ENCODE data around the gene CD27. TPM values are rescaled to one million over a fixed set of nuclear protein-coding genes. Genes with fewer than 3 reads are reported as not detected.

CD27 gene
- total and polyA plus RNA-seq, 2 of the 8 experiments (the other 6 are each of a cell fraction or from before 2014, with no cell fraction given): 0.28 to 0.39 TPM

GRCh38 chr12:6478416-6478815 lies 33.7 kb downstream of the CD27 start:
- Histone ChIP-seq H3K9ac (replicated peaks in 1 of 4; ENCODE audit: extremely low read depth in 1 of 4, low read depth in 3 of 4, low read length in 3 of 4) (no peak overlapping the region), H3K9me3 (ENCODE audit: insufficient read depth in 2 of 2, low read depth in 1 of 2, low read length in 1 of 2) (peaks cover 0 to 10% of the 10 kb centered on the region in 2 experiments; a peak in 2 of 4 replicates), H3K27me3 (replicated peaks in 1 of 4; ENCODE audit: control insufficient read depth in 3 of 4, extremely low read depth in 1 of 4, insufficient read depth in 3 of 4, low read length in 3 of 4) (no peaks in the 10 kb centered on the region), H4K20me1 (replicated peaks in 1 of 2; ENCODE audit: control insufficient read depth in 1 of 2, insufficient read depth in 2 of 2, low read length in 2 of 2) (no peaks in the 10 kb centered on the region), H2BK12ac (ENCODE audit: low read depth, low read length) (no peak overlapping the region), H3K79me2 (ENCODE audit: control insufficient read depth in 1 of 2, insufficient read depth in 2 of 2, low read length in 2 of 2) (no peaks in the 10 kb centered on the region), H3K23ac (ENCODE audit: insufficient read length) (no peak overlapping the region), H3K4ac (replicated peaks; ENCODE audit: insufficient read length, low read depth, low read length) (no peak overlapping the region), H2AK5ac (ENCODE audit: low read depth, low read length) (no peak overlapping the region), H3K23me2 (ENCODE audit: low read depth, low read length) (no peaks in the 10 kb centered on the region), H3K14ac (ENCODE audit: insufficient read length) (no peak overlapping the region), H4K91ac (replicated peaks; ENCODE audit: insufficient read length, low read length) (no peak overlapping the region), H3K79me1 (ENCODE audit: low read depth, low read length) (no peaks in the 10 kb centered on the region), H3K27ac (ENCODE audit: low read depth, low read length) (no peak overlapping the region), H3K18ac (ENCODE audit: extremely low read depth, low read length) (no peak overlapping the region), H4K5ac (ENCODE audit: insufficient read length, low read depth, low read length) (no peak overlapping the region), H3K36me3 (ENCODE audit: control insufficient read depth in 2 of 4, insufficient read depth in 4 of 4, low read length in 3 of 4) (no peaks in the 10 kb centered on the region), H3K56ac (replicated peaks; ENCODE audit: insufficient read length, low read depth, low read length) (no peak overlapping the region), H2AFZ (ENCODE audit: low read length) (no peak overlapping the region), H3K4me2 (ENCODE audit: insufficient read depth in 1 of 2, low read depth in 2 of 2, low read length in 2 of 2) (no peak overlapping the region), H2BK15ac (ENCODE audit: low read length) (no peak overlapping the region), H4K8ac (ENCODE audit: extremely low read depth, insufficient read depth, low read length) (no peak overlapping the region; the same call in 1 of the 2 replicates), H2BK20ac (ENCODE audit: low read length) (no peak overlapping the region), H3K4me3 (ENCODE audit: extremely low read depth in 1 of 4, insufficient read depth in 2 of 4, low read depth in 3 of 4, low read length in 4 of 4) (no peak overlapping the region), H2BK120ac (replicated peaks; ENCODE audit: low read depth, low read length) (no peak overlapping the region), H3K4me1 (replicated peaks in 1 of 4; ENCODE audit: control insufficient read depth in 3 of 4, insufficient read depth in 4 of 4, low read length in 3 of 4) (no peaks in the 10 kb centered on the region), H2BK5ac (ENCODE audit: low read depth, low read length) (no peak overlapping the region)
- DNase-seq (ENCODE audit: low read depth in 1 of 2, low spot score in 2 of 2) (no peak), FAIRE-seq (no peak)
- TF ChIP-seq CREB1 (IDR thresholded peaks at IDR 0.05) (no peak), CEBPB (IDR thresholded peaks at IDR 0.05; ENCODE audit: low read depth, low read length) (no peak)
- CTCF ChIA-PET (ENCODE audit: partially characterized antibody): interaction anchor here (4.1 kb wide), 1 partner anchor 13 kb away, joined by 14 read pairs; no protein-coding TSS in a partner anchor
- 92% methylated on average over 20 of the region's 20 CpGs; no CpG with 5 or more reads in 1 of the 2 experiments for WGBS, 2 experiments (ENCODE audit: extremely low coverage in 1 of 2, insufficient coverage in 1 of 2, insufficient read length in 1 of 2, insufficient replicate concordance in 2 of 2, low coverage in 1 of 2, low lambda C conversion rate in 2 of 2, missing lambda C conversion rate in 1 of 2)
- POLR2A ChIA-PET (ENCODE audit: partially characterized antibody): interaction anchor here (1.5 kb wide), 1 partner anchor 10 kb away, joined by 4 read pairs; no protein-coding TSS in a partner anchor
